K562 (cell line): Measurements from ENCODE around the gene HLA-DMB. TPM values are rescaled to one million over a fixed set of nuclear protein-coding genes. Genes with fewer than 3 reads are reported as not detected.

Experiments used
- CREB1 ChIP-seq, 2 experiments: sonication (generic) in 1 of 2; formaldehyde crosslinking in 1 of 2; IDR thresholded peaks; 2 replicates each; pipeline versions ENCODE4 v1.6.1 to v1.8.0; 2012 to 2022; ENCODE audit warnings: inconsistent platforms in 1 of 2, mild to moderate bottlenecking in 1 of 2, missing genetic modification reagents in 1 of 2, moderate library complexity in 1 of 2
- GTF2A2 ChIP-seq: IDR thresholded peaks from 2 replicates; pipeline ENCODE4 v1.6.1; 2016; ENCODE audit warnings: mild to moderate bottlenecking, missing genetic modification characterization, missing compliant biosample characterization
- NFE2 ChIP-seq: IDR thresholded peaks from 2 replicates; pipeline ENCODE4 v1.6.1; 2014; ENCODE audit warnings: antibody characterized with exemption, low read depth
- POLR2B ChIP-seq: fragments of 450-650 bp; IDR thresholded peaks from 2 replicates; pipeline ENCODE4 v1.6.1; 2018; ENCODE audit warnings: low read depth; ENCODE audit not compliant: partially characterized antibody
- RBFOX2 ChIP-seq: fragments of 200-400 bp; formaldehyde crosslinking; IDR thresholded peaks from 2 replicates; pipeline ENCODE4 v1.6.1; 2017; ENCODE audit warnings: low read depth, mild to moderate bottlenecking, low read length, moderate library complexity
- RBM14 ChIP-seq: fragments of 200-400 bp; formaldehyde crosslinking; IDR thresholded peaks from 2 replicates; pipeline ENCODE4 v1.6.1; 2018; ENCODE audit warnings: low read depth, mild to moderate bottlenecking, low read length, moderate library complexity, borderline replicate concordance; ENCODE audit not compliant: insufficient read depth
- polyA plus RNA-seq, 8 experiments: library from polyadenylated mRNA; depleted of rRNA in 4 of 8; stranded (reverse) in 5 of 8; unstranded in 3 of 8; fragments of >200 nt; fragmentation: Nextera tagmentation in 2 of 8; fragmentation: Illumina TruSeq in 1 of 8; extraction: Ambion mirVana in 2 of 8; extraction: Trizol in 1 of 8; gene quantifications; 2 replicates each; pipeline versions ENCODE4 v1.2.1 to v1.2.3, GENCODE V29; 2011 to 2014; ENCODE audit warnings: inconsistent platforms in 1 of 8, missing spikeins in 1 of 8
- total RNA-seq, 7 experiments: library from RNA; depleted of rRNA in 6 of 7; stranded (reverse); fragments of >200 nt in 6 of 7; fragmentation: Illumina TruSeq in 2 of 7; extraction: Trizol in 2 of 7; gene quantifications; 2 replicates each; pipeline versions ENCODE4 v1.2.1 to v1.2.3, GENCODE V29; 2011 to 2021; ENCODE audit warnings: low replicate concordance in 1 of 7
- TF ChIP-seq, protein P1 (sequence below), 2 experiments: fragments of 200-800 bp in 1 of 2; sonication (Bioruptor generic) in 1 of 2; sonication (generic) in 1 of 2; formaldehyde crosslinking in 1 of 2; IDR thresholded peaks in 1 of 2; conservative IDR thresholded peaks in 1 of 2; 2 replicates each; pipeline versions ENCODE4 v1.5.0 to v1.6.1; 2016 to 2020; ENCODE audit warnings: missing compliant biosample characterization in 1 of 2, missing genetic modification characterization in 1 of 2, missing genetic modification reagents in 1 of 2
- TF ChIP-seq, protein P2 (sequence below): fragments of 200-800 bp; sonication (Bioruptor generic); IDR thresholded peaks from 2 replicates; pipeline ENCODE4 v1.6.1; 2016; ENCODE audit warnings: missing genetic modification characterization, missing compliant biosample characterization
- TF ChIP-seq, protein P3 (sequence below): fragments of 450-650 bp; IDR thresholded peaks from 2 replicates; pipeline ENCODE4 v1.6.1; 2016
- TF ChIP-seq, protein P4 (sequence below): sonication (generic); formaldehyde crosslinking; IDR thresholded peaks from 2 replicates; pipeline ENCODE4 v1.9.0; 2022; ENCODE audit warnings: mild to moderate bottlenecking, missing genetic modification reagents

The HLA-DMB gene
- total and polyA plus RNA-seq, 9 of the 15 experiments (the other 6 are each of a cell fraction or from before 2014, with no cell fraction given), result 0.38 TPM; not detected in 8

DNA sequence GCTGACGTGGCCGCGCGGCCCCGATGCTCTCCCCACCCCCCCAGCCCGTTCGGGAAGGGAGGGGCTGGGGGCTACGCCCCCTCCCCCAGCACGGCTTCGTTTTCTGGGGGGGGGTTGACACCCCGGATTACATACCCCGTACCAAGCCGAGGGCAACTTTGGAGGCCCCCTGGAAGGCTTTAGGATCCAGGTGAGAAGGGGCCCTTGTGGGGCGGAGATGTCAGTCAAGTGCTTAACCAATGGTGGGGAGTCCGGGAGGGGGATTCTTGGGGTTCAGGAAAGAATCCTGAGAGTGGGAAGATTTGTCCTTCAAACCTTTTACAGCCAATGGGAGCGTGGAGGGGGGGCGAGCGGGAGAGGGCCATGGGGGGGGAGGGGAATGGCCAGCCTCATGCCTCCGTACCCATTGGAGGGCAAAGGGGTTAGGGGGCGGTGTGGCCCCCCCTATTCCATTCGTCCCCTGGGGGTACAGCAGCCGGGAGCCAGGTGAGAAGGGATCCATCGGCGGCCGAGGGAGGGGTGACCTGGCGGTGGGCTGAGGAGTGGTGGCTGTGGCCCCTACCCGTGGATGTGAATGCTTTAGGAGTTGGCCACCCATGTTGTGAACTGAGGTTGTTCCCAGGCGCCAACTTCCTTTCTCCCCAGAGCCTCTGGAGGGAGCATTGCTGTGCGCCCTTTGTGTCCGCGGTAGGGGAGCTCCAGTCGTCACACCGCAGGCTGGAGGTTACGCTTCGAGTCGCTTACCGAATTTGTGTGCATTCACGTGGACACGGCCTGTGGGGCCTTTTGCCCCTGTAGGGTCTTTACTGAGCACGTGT, 28.2 kb upstream of the HLA-DMB start (continued):
- TF ChIP-seq, protein P1, sequence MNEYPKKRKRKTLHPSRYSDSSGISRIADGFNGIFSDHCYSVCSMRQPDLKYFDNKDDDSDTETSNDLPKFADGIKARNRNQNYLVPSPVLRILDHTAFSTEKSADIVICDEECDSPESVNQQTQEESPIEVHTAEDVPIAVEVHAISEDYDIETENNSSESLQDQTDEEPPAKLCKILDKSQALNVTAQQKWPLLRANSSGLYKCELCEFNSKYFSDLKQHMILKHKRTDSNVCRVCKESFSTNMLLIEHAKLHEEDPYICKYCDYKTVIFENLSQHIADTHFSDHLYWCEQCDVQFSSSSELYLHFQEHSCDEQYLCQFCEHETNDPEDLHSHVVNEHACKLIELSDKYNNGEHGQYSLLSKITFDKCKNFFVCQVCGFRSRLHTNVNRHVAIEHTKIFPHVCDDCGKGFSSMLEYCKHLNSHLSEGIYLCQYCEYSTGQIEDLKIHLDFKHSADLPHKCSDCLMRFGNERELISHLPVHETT (CRISPR knock-in tag; conservative IDR thresholded peaks at IDR 0.05 in 1 of 2, IDR thresholded peaks at IDR 0.05 in 1 of 2), result peak in 1 of 2 experiments; percentile 63; a peak in 1 of 4 replicates
- TF ChIP-seq, protein P2, sequence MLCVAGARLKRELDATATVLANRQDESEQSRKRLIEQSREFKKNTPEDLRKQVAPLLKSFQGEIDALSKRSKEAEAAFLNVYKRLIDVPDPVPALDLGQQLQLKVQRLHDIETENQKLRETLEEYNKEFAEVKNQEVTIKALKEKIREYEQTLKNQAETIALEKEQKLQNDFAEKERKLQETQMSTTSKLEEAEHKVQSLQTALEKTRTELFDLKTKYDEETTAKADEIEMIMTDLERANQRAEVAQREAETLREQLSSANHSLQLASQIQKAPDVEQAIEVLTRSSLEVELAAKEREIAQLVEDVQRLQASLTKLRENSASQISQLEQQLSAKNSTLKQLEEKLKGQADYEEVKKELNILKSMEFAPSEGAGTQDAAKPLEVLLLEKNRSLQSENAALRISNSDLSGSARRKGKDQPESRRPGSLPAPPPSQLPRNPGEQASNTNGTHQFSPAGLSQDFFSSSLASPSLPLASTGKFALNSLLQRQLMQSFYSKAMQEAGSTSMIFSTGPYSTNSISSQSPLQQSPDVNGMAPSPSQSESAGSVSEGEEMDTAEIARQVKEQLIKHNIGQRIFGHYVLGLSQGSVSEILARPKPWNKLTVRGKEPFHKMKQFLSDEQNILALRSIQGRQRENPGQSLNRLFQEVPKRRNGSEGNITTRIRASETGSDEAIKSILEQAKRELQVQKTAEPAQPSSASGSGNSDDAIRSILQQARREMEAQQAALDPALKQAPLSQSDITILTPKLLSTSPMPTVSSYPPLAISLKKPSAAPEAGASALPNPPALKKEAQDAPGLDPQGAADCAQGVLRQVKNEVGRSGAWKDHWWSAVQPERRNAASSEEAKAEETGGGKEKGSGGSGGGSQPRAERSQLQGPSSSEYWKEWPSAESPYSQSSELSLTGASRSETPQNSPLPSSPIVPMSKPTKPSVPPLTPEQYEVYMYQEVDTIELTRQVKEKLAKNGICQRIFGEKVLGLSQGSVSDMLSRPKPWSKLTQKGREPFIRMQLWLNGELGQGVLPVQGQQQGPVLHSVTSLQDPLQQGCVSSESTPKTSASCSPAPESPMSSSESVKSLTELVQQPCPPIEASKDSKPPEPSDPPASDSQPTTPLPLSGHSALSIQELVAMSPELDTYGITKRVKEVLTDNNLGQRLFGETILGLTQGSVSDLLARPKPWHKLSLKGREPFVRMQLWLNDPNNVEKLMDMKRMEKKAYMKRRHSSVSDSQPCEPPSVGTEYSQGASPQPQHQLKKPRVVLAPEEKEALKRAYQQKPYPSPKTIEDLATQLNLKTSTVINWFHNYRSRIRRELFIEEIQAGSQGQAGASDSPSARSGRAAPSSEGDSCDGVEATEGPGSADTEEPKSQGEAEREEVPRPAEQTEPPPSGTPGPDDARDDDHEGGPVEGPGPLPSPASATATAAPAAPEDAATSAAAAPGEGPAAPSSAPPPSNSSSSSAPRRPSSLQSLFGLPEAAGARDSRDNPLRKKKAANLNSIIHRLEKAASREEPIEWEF (CRISPR knock-in tag), result 0 out of 2 replicates have a peak, but pooled peaks have one; percentile 4
- TF ChIP-seq, protein P3, sequence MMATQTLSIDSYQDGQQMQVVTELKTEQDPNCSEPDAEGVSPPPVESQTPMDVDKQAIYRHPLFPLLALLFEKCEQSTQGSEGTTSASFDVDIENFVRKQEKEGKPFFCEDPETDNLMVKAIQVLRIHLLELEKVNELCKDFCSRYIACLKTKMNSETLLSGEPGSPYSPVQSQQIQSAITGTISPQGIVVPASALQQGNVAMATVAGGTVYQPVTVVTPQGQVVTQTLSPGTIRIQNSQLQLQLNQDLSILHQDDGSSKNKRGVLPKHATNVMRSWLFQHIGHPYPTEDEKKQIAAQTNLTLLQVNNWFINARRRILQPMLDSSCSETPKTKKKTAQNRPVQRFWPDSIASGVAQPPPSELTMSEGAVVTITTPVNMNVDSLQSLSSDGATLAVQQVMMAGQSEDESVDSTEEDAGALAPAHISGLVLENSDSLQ, result peak; percentile 91
- 0 out of 2 replicates have a peak, but pooled peaks have one; percentile 25 for TF ChIP-seq RBM14
- TF ChIP-seq CREB1 (IDR thresholded peaks at IDR 0.05), result peak; percentile 52; the same call in 1 of the 2 replicates
- TF ChIP-seq CREB1 (CRISPR knock-in tag; IDR thresholded peaks at IDR 0.05), result peak; percentile 39; the same call in 1 of the 2 replicates
- TF ChIP-seq POLR2B, result peak; percentile 58
- TF ChIP-seq GTF2A2 (tag), result peak; percentile 58; the same call in 1 of the 2 replicates
- TF ChIP-seq, protein P4, sequence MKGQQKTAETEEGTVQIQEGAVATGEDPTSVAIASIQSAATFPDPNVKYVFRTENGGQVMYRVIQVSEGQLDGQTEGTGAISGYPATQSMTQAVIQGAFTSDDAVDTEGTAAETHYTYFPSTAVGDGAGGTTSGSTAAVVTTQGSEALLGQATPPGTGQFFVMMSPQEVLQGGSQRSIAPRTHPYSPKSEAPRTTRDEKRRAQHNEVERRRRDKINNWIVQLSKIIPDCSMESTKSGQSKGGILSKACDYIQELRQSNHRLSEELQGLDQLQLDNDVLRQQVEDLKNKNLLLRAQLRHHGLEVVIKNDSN (CRISPR knock-in tag), result peak; percentile 74
- TF ChIP-seq RBFOX2, result peak; percentile 84
- no peak; the same call in 1 of the 2 replicates for TF ChIP-seq NFE2
